Measurements from ENCODE around the gene ZER1.

Gene ZER1

GRCh38 chr9:128762671-128763449 lies 8.9 kb downstream of the ZER1 start:
- Histone ChIP-seq H3K9ac (ENCODE audit: low read depth, low read length) (no peak overlapping the region), H3K36me3 (ENCODE audit: insufficient read depth, low read depth, low read length) (no peaks in the 10 kb centered on the region), H3K4me3 (ENCODE audit: low read length) (no peak overlapping the region), H3K9me3 (ENCODE audit: insufficient read depth, low read depth, low read length) (no peaks in the 10 kb centered on the region), H3K27me3 (ENCODE audit: insufficient read depth, low read length) (no peaks in the 10 kb centered on the region), H3K27ac (ENCODE audit: low read length) (no peak overlapping the region), H3K4me1 (ENCODE audit: insufficient read depth, low read length) (no peaks in the 10 kb centered on the region)

- Histone ChIP-seq H3K27ac (ENCODE audit: low read length) (no peak overlapping the region), H3K9ac (ENCODE audit: low read depth, low read length) (no peak overlapping the region), H3K9me3 (ENCODE audit: insufficient read depth, low read depth, low read length) (no peaks in the 10 kb centered on the region), H3K27me3 (ENCODE audit: insufficient read depth, low read length) (no peaks in the 10 kb centered on the region), H3K4me1 (ENCODE audit: insufficient read depth, low read length) (no peaks in the 10 kb centered on the region), H3K4me3 (ENCODE audit: low read length) (no peak overlapping the region), H3K36me3 (ENCODE audit: insufficient read depth, low read depth, low read length) (no peaks in the 10 kb centered on the region; the same call in 1 of the 2 replicates)
Measured at GRCh38 chr9:128757602-128758001, 14.1 kb downstream of the ZER1 start.

- Histone ChIP-seq H3K27me3 (ENCODE audit: insufficient read depth, low read length) (no peaks in the 10 kb centered on the region), H3K9me3 (ENCODE audit: insufficient read depth, low read depth, low read length) (no peaks in the 10 kb centered on the region), H3K9ac (ENCODE audit: low read depth, low read length) (no peak overlapping the region), H3K4me1 (ENCODE audit: insufficient read depth, low read length) (no peaks in the 10 kb centered on the region), H3K36me3 (ENCODE audit: insufficient read depth, low read depth, low read length) (peaks cover 4% of the 10 kb centered on the region; the same call in 1 of the 2 replicates), H3K27ac (ENCODE audit: low read length) (no peak overlapping the region), H3K4me3 (ENCODE audit: low read length) (no peak overlapping the region)
Measured at GRCh38 chr9:128753627-128754026, 18.1 kb downstream of the ZER1 start.

- Histone ChIP-seq H3K27me3 (ENCODE audit: insufficient read depth, low read length) (no peaks in the 10 kb centered on the region), H3K4me3 (ENCODE audit: low read length) (no peak overlapping the region), H3K9ac (ENCODE audit: low read depth, low read length) (no peak overlapping the region), H3K36me3 (ENCODE audit: insufficient read depth, low read depth, low read length) (peaks cover 4% of the 10 kb centered on the region; the same call in 1 of the 2 replicates), H3K9me3 (ENCODE audit: insufficient read depth, low read depth, low read length) (no peaks in the 10 kb centered on the region), H3K4me1 (ENCODE audit: insufficient read depth, low read length) (no peaks in the 10 kb centered on the region), H3K27ac (ENCODE audit: low read length) (no peak overlapping the region)
Measured at GRCh38 chr9:128750926-128751595, 20.7 kb downstream of the ZER1 start.

- H3K9me3 ChIP-seq (ENCODE audit: insufficient read depth, low read depth, low read length) = no peaks in the 10 kb centered on the region; the same call in 1 of the 2 replicates
- no peaks in the 10 kb centered on the region for H3K4me1 ChIP-seq (ENCODE audit: insufficient read depth, low read length)
- H3K4me3 ChIP-seq (ENCODE audit: low read length) = no peak overlapping the region
- H3K27me3 ChIP-seq (ENCODE audit: insufficient read depth, low read length) = no peaks in the 10 kb centered on the region
- 0 out of 2 replicates have a peak, but pooled peaks cover 4% of the 10 kb centered on the region for H3K36me3 ChIP-seq (ENCODE audit: insufficient read depth, low read depth, low read length)
- H3K9ac ChIP-seq (ENCODE audit: low read depth, low read length) = no peak overlapping the region
- no peak overlapping the region for H3K27ac ChIP-seq (ENCODE audit: low read length)
Measured at GRCh38 chr9:128747241-128747640, 24.5 kb downstream of the ZER1 start.

GRCh38 chr9:128743421-128743820 lies 28.3 kb downstream of the ZER1 start:
- Histone ChIP-seq H3K27ac (ENCODE audit: low read length) (no peak overlapping the region), H3K4me1 (ENCODE audit: insufficient read depth, low read length) (no peaks in the 10 kb centered on the region), H3K36me3 (ENCODE audit: insufficient read depth, low read depth, low read length) (peaks cover 3% of the 10 kb centered on the region; the same call in 1 of the 2 replicates), H3K9me3 (ENCODE audit: insufficient read depth, low read depth, low read length) (no peaks in the 10 kb centered on the region; the same call in 1 of the 2 replicates), H3K27me3 (ENCODE audit: insufficient read depth, low read length) (no peaks in the 10 kb centered on the region), H3K9ac (ENCODE audit: low read depth, low read length) (no peak overlapping the region), H3K4me3 (ENCODE audit: low read length) (no peak overlapping the region)

GRCh38 chr9:128742401-128742800 lies 29.3 kb downstream of the ZER1 start:
- H3K36me3 ChIP-seq (ENCODE audit: insufficient read depth, low read depth, low read length) = peaks cover 3% of the 10 kb centered on the region; the same call in 1 of the 2 replicates
- no peaks in the 10 kb centered on the region for H3K4me1 ChIP-seq (ENCODE audit: insufficient read depth, low read length)
- no peaks in the 10 kb centered on the region for H3K27me3 ChIP-seq (ENCODE audit: insufficient read depth, low read length)
- H3K9ac ChIP-seq (ENCODE audit: low read depth, low read length) = no peak overlapping the region
- no peaks in the 10 kb centered on the region; the same call in 1 of the 2 replicates for H3K9me3 ChIP-seq (ENCODE audit: insufficient read depth, low read depth, low read length)
- no peak overlapping the region for H3K4me3 ChIP-seq (ENCODE audit: low read length)
- no peak overlapping the region for H3K27ac ChIP-seq (ENCODE audit: low read length)

GRCh38 chr9:128735373-128735772 lies 36.4 kb downstream of the ZER1 start:
- Histone ChIP-seq H3K36me3 (ENCODE audit: insufficient read depth, low read depth, low read length) (peaks cover 8% of the 10 kb centered on the region; the same call in 1 of the 2 replicates), H3K9ac (ENCODE audit: low read depth, low read length) (no peak overlapping the region), H3K4me1 (ENCODE audit: insufficient read depth, low read length) (no peaks in the 10 kb centered on the region), H3K27me3 (ENCODE audit: insufficient read depth, low read length) (no peaks in the 10 kb centered on the region), H3K9me3 (ENCODE audit: insufficient read depth, low read depth, low read length) (no peaks in the 10 kb centered on the region), H3K4me3 (ENCODE audit: low read length) (no peak overlapping the region), H3K27ac (ENCODE audit: low read length) (no peak overlapping the region)

GRCh38 chr9:128733256-128733655 lies 38.5 kb downstream of the ZER1 start:
- H3K4me1 ChIP-seq (ENCODE audit: insufficient read depth, low read length) = no peaks in the 10 kb centered on the region
- no peak overlapping the region for H3K27ac ChIP-seq (ENCODE audit: low read length)
- no peak overlapping the region for H3K4me3 ChIP-seq (ENCODE audit: low read length)
- H3K27me3 ChIP-seq (ENCODE audit: insufficient read depth, low read length) = no peaks in the 10 kb centered on the region
- H3K9me3 ChIP-seq (ENCODE audit: insufficient read depth, low read depth, low read length) = no peaks in the 10 kb centered on the region
- no peak overlapping the region for H3K9ac ChIP-seq (ENCODE audit: low read depth, low read length)
- H3K36me3 ChIP-seq (ENCODE audit: insufficient read depth, low read depth, low read length) = peaks cover 6% of the 10 kb centered on the region; the same call in 1 of the 2 replicates

- H3K4me3 ChIP-seq (ENCODE audit: low read length) = no peak overlapping the region
- H3K36me3 ChIP-seq (ENCODE audit: insufficient read depth, low read depth, low read length) = peaks cover 6% of the 10 kb centered on the region; the same call in 1 of the 2 replicates
- no peaks in the 10 kb centered on the region for H3K4me1 ChIP-seq (ENCODE audit: insufficient read depth, low read length)
- H3K27ac ChIP-seq (ENCODE audit: low read length) = no peak overlapping the region
- no peaks in the 10 kb centered on the region for H3K9me3 ChIP-seq (ENCODE audit: insufficient read depth, low read depth, low read length)
- H3K9ac ChIP-seq (ENCODE audit: low read depth, low read length) = no peak overlapping the region
- H3K27me3 ChIP-seq (ENCODE audit: insufficient read depth, low read length) = no peaks in the 10 kb centered on the region
Measured at GRCh38 chr9:128732576-128732975, 39.2 kb downstream of the ZER1 start.

GRCh38 chr9:128731691-128732090 lies 40.0 kb downstream of the ZER1 start:
- H3K27ac ChIP-seq (ENCODE audit: low read length) = no peak overlapping the region
- peaks cover 6% of the 10 kb centered on the region; the same call in 1 of the 2 replicates for H3K36me3 ChIP-seq (ENCODE audit: insufficient read depth, low read depth, low read length)
- no peak overlapping the region for H3K9ac ChIP-seq (ENCODE audit: low read depth, low read length)

GRCh38 chr9:128731093-128731492 lies 40.6 kb downstream of the ZER1 start:
- H3K4me1 ChIP-seq (ENCODE audit: insufficient read depth, low read length) = no peaks in the 10 kb centered on the region
- no peak overlapping the region for H3K27ac ChIP-seq (ENCODE audit: low read length)
- H3K4me3 ChIP-seq (ENCODE audit: low read length) = no peak overlapping the region
- no peaks in the 10 kb centered on the region for H3K9me3 ChIP-seq (ENCODE audit: insufficient read depth, low read depth, low read length)
- H3K27me3 ChIP-seq (ENCODE audit: insufficient read depth, low read length) = no peaks in the 10 kb centered on the region
- no peak overlapping the region for H3K9ac ChIP-seq (ENCODE audit: low read depth, low read length)
- H3K36me3 ChIP-seq (ENCODE audit: insufficient read depth, low read depth, low read length) = peaks cover 6% of the 10 kb centered on the region; the same call in 1 of the 2 replicates

More at GRCh38 chr9:128731691-128732090, 40.0 kb downstream of the ZER1 start:
- H3K27me3 ChIP-seq (ENCODE audit: insufficient read depth, low read length) = no peaks in the 10 kb centered on the region
- H3K4me3 ChIP-seq (ENCODE audit: low read length) = no peak overlapping the region
- no peaks in the 10 kb centered on the region for H3K9me3 ChIP-seq (ENCODE audit: insufficient read depth, low read depth, low read length)
- H3K4me1 ChIP-seq (ENCODE audit: insufficient read depth, low read length) = no peaks in the 10 kb centered on the region

All from iPS-20b (cell line).